ENCODE data around the gene FCHO1.
A peak's percentile ranks its signal among the peaks of the same experiment; 100 is the strongest.

The FCHO1 gene

GRCh38 chr19:17718947-17719711 lies 32.1 kb upstream of the FCHO1 start, which contains the start of gene MAP1S:
Gene MAP1S, plus strand, starts transcription at chr19:17719480. Its CDS starts 23 bp downstream, at chr19:17719503.
- no peak for DNase-seq (ENCODE audit: low read depth)
- peak within 1 kb of the TSS; percentile 81 for H3K4me3 ChIP-seq (ENCODE audit: low read length)
- TF ChIP-seq CTCF (conservative IDR thresholded peaks at IDR 0.05; ENCODE audit: low read depth, low read length), result no peak

GRCh38 chr19:17719730-17720400 lies 31.4 kb upstream of the FCHO1 start:
- no peak for TF ChIP-seq CTCF (conservative IDR thresholded peaks at IDR 0.05; ENCODE audit: low read depth, low read length)
- DNase-seq (ENCODE audit: low read depth), result no peak
- H3K4me3 ChIP-seq (ENCODE audit: low read length), result peak overlapping the region; percentile 81

GRCh38 chr19:17720440-17720839 lies 30.8 kb upstream of the FCHO1 start:
- peak overlapping the region; percentile 81 for H3K4me3 ChIP-seq (ENCODE audit: low read length)
- DNase-seq (ENCODE audit: low read depth), result no peak
- no peak for TF ChIP-seq CTCF (conservative IDR thresholded peaks at IDR 0.05; ENCODE audit: low read depth, low read length)

- peak overlapping the region; percentile 81 for H3K4me3 ChIP-seq (ENCODE audit: low read length)
- no peak for TF ChIP-seq CTCF (conservative IDR thresholded peaks at IDR 0.05; ENCODE audit: low read depth, low read length)
- DNase-seq (ENCODE audit: low read depth), result no peak
Measured at GRCh38 chr19:17721111-17721628, 30.1 kb upstream of the FCHO1 start.

- DNase-seq (ENCODE audit: low read depth), result no peak
- TF ChIP-seq CTCF (conservative IDR thresholded peaks at IDR 0.05; ENCODE audit: low read depth, low read length), result no peak
- H3K4me3 ChIP-seq (ENCODE audit: low read length), result no peak overlapping the region
Measured at GRCh38 chr19:17721821-17722220, 29.5 kb upstream of the FCHO1 start.

GRCh38 chr19:17722655-17723240 lies 28.5 kb upstream of the FCHO1 start:
- no peak for TF ChIP-seq CTCF (conservative IDR thresholded peaks at IDR 0.05; ENCODE audit: low read depth, low read length)
- DNase-seq (ENCODE audit: low read depth), result no peak
- H3K4me3 ChIP-seq (ENCODE audit: low read length), result no peak overlapping the region
